ENCODE measurements around the gene ALKBH6. TPM values are rescaled to one million over a fixed set of nuclear protein-coding genes. Genes with fewer than 3 reads are reported as not detected.
A peak's percentile ranks its signal among the peaks of the same experiment; 100 is the strongest.

ALKBH6 gene
- total and polyA plus RNA-seq, 9 of the 15 experiments (the other 6 are each of a cell fraction or from before 2014, with no cell fraction given), result 0.67 to 62.0 (median 34.5) TPM

DNA sequence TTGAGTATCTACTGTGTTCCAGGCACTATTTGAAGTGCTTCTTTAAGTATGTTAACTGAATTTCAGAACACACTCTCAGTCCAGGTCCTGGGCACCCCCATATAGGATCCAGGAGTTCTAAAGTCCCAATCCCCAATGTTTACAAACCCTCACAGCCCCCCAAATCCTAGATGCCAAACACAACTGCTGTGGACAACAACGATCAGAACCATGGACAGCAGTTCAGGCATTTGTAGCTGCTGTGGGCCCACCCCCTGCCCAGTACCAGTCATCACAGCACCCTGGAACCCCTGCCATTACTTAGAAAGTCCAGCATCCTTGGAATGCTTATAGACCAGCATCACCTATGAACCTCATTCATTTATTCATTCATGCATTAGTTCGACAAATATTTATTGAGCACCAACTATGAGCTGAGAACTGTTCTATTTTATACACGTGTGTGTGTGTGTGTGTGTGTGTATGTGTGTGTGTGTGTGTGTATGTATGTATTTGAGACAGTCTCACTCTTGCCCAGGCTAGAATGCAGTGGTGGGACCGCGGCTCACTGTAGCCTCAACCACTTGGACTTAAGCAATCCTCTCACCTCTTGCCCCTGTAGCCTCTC, 38.3 kb downstream of the ALKBH6 start (continued):
- TF ChIP-seq, protein P1, sequence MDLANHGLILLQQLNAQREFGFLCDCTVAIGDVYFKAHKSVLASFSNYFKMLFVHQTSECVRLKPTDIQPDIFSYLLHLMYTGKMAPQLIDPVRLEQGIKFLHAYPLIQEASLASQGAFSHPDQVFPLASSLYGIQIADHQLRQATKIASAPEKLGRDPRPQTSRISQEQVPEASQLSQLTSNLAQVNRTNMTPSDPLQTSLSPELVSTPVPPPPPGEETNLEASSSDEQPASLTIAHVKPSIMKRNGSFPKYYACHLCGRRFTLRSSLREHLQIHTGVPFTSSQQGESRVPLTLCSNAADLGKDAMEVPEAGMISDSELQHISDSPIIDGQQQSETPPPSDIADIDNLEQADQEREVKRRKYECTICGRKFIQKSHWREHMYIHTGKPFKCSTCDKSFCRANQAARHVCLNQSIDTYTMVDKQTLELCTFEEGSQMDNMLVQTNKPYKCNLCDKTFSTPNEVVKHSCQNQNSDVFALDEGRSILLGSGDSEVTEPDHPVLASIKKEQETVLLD (IDR thresholded peaks at IDR 0.05), result no peak
- TF ChIP-seq TEAD4 (IDR thresholded peaks at IDR 0.05; ENCODE audit: low read length), result peak; percentile 27; the same call in 1 of the 2 replicates
- TF ChIP-seq TEAD4 (CRISPR knock-in tag; IDR thresholded peaks at IDR 0.05; ENCODE audit: borderline replicate concordance), result no peak
- TF ChIP-seq MTA2 (IDR thresholded peaks at IDR 0.05; ENCODE audit: low read depth), result no peak
- TF ChIP-seq NFATC3 (IDR thresholded peaks at IDR 0.05), result no peak
- TF ChIP-seq, protein P2, sequence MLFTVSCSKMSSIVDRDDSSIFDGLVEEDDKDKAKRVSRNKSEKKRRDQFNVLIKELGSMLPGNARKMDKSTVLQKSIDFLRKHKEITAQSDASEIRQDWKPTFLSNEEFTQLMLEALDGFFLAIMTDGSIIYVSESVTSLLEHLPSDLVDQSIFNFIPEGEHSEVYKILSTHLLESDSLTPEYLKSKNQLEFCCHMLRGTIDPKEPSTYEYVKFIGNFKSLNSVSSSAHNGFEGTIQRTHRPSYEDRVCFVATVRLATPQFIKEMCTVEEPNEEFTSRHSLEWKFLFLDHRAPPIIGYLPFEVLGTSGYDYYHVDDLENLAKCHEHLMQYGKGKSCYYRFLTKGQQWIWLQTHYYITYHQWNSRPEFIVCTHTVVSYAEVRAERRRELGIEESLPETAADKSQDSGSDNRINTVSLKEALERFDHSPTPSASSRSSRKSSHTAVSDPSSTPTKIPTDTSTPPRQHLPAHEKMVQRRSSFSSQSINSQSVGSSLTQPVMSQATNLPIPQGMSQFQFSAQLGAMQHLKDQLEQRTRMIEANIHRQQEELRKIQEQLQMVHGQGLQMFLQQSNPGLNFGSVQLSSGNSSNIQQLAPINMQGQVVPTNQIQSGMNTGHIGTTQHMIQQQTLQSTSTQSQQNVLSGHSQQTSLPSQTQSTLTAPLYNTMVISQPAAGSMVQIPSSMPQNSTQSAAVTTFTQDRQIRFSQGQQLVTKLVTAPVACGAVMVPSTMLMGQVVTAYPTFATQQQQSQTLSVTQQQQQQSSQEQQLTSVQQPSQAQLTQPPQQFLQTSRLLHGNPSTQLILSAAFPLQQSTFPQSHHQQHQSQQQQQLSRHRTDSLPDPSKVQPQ (CRISPR knock-in tag; IDR thresholded peaks at IDR 0.05; ENCODE audit: borderline replicate concordance), result no peak
- TF ChIP-seq SMAD4 (CRISPR knock-in tag; conservative IDR thresholded peaks at IDR 0.05), result 0 out of 2 replicates have a peak, but pooled peaks have one; percentile 21
- no peak for TF ChIP-seq MCM2 (IDR thresholded peaks at IDR 0.05; ENCODE audit: low read depth)
- TF ChIP-seq MCM3 (IDR thresholded peaks at IDR 0.05), result no peak
- peak in 1 of 2 experiments; percentile 50; a peak in 1 of 4 replicates for TF ChIP-seq RCOR1 (IDR thresholded peaks at IDR 0.05; ENCODE audit: borderline replicate concordance in 1 of 2, low read depth in 2 of 2, low read length in 2 of 2)
- TF ChIP-seq, protein P3, sequence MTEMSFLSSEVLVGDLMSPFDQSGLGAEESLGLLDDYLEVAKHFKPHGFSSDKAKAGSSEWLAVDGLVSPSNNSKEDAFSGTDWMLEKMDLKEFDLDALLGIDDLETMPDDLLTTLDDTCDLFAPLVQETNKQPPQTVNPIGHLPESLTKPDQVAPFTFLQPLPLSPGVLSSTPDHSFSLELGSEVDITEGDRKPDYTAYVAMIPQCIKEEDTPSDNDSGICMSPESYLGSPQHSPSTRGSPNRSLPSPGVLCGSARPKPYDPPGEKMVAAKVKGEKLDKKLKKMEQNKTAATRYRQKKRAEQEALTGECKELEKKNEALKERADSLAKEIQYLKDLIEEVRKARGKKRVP (CRISPR knock-in tag; IDR thresholded peaks at IDR 0.05), result no peak
- TF ChIP-seq, protein P4, sequence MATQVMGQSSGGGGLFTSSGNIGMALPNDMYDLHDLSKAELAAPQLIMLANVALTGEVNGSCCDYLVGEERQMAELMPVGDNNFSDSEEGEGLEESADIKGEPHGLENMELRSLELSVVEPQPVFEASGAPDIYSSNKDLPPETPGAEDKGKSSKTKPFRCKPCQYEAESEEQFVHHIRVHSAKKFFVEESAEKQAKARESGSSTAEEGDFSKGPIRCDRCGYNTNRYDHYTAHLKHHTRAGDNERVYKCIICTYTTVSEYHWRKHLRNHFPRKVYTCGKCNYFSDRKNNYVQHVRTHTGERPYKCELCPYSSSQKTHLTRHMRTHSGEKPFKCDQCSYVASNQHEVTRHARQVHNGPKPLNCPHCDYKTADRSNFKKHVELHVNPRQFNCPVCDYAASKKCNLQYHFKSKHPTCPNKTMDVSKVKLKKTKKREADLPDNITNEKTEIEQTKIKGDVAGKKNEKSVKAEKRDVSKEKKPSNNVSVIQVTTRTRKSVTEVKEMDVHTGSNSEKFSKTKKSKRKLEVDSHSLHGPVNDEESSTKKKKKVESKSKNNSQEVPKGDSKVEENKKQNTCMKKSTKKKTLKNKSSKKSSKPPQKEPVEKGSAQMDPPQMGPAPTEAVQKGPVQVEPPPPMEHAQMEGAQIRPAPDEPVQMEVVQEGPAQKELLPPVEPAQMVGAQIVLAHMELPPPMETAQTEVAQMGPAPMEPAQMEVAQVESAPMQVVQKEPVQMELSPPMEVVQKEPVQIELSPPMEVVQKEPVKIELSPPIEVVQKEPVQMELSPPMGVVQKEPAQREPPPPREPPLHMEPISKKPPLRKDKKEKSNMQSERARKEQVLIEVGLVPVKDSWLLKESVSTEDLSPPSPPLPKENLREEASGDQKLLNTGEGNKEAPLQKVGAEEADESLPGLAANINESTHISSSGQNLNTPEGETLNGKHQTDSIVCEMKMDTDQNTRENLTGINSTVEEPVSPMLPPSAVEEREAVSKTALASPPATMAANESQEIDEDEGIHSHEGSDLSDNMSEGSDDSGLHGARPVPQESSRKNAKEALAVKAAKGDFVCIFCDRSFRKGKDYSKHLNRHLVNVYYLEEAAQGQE (IDR thresholded peaks at IDR 0.05; ENCODE audit: borderline replicate concordance), result peak; percentile 98
- TF ChIP-seq, protein P4 (CRISPR knock-in tag; IDR thresholded peaks at IDR 0.05; ENCODE audit: low read depth), result peak; percentile 95
- TF ChIP-seq ARHGAP35 (IDR thresholded peaks at IDR 0.05; ENCODE audit: partially characterized antibody), result no peak
- TF ChIP-seq, protein P5, sequence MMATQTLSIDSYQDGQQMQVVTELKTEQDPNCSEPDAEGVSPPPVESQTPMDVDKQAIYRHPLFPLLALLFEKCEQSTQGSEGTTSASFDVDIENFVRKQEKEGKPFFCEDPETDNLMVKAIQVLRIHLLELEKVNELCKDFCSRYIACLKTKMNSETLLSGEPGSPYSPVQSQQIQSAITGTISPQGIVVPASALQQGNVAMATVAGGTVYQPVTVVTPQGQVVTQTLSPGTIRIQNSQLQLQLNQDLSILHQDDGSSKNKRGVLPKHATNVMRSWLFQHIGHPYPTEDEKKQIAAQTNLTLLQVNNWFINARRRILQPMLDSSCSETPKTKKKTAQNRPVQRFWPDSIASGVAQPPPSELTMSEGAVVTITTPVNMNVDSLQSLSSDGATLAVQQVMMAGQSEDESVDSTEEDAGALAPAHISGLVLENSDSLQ (IDR thresholded peaks at IDR 0.05), result no peak

All from K562 (cell line).